ENCODE data around the gene SLC40A1. TPM values are rescaled to one million over a fixed set of nuclear protein-coding genes. Genes with fewer than 3 reads are reported as not detected.
"Not testable (repeated sequence)": the region's sequence is repeated elsewhere in the genome, so short reads cannot be mapped to it uniquely, and the experiment has no call there.

The SLC40A1 gene
- total RNA-seq = 98.0 and 113 TPM in 2 replicates

DNA sequence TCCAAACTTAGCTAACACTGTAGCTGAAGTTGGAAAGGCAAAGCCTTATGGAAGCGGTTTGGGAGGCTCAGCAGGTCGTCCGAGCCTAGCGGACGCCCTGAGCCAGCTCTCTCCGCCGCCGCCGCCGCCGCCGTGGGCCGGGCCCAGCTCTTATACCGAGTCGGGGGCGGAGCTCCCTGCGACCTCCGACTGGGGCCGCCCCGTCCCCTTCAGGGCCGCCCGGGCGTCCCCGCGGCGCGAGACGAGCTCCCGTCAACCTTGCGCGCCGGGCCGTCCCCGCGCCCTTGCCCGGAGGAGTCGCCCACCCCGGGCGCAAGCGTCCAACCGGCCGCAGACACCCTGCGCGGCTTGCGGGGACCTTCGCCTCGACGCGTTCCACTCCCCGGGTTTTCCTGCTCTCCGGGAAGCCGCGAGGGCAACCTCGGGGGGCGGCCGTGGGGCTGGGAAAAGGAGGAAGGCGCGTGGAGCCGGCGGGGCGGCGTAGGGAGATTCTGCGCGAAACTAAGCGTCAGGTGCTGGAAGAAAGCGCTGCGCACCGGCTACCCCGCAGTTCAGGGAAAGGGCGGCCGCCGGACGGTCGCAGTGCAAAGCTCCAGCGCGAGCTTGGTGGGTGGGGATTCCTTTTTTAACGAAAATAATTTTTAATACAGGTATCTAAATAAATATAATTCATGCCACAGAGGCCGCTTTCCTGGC lies at the start of gene SLC40A1:
Gene SLC40A1 (minus strand): TSS at position 129 of the 696 bp plus-strand sequence. CDS start 326 bp downstream, outside the sequence.
- peak; percentile 80 for DNase-seq

- peak; percentile 8 for DNase-seq
Observed at GRCh38 chr2:189629531-189630453, 49.2 kb upstream of the SLC40A1 start.

GRCh38 chr2:189628817-189629530 lies 48.4 kb upstream of the SLC40A1 start:
- DNase-seq = peak; percentile 16

GRCh38 chr2:189627789-189628188 lies 47.2 kb upstream of the SLC40A1 start:
- no peak for DNase-seq

DNA sequence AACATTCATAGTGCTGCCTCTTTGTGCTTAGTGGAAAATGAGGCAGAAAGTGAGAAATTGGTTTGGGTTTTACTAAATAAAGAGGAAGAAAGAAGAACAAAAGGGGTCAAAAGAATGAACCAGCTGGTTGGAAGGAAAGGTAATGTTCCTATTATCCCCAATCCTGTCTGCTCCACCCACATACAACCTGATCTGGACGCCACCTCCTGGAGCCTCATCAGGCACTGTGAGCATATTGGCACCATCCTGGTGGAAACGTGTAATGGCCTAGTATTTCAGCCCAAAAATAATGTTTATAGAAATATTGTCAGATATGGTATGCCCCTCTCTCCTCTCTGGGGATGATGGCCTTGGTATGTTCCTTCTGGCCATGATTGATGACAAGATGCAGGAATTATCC lies 45.0 kb upstream of the SLC40A1 start:
- no peak for DNase-seq

DNA sequence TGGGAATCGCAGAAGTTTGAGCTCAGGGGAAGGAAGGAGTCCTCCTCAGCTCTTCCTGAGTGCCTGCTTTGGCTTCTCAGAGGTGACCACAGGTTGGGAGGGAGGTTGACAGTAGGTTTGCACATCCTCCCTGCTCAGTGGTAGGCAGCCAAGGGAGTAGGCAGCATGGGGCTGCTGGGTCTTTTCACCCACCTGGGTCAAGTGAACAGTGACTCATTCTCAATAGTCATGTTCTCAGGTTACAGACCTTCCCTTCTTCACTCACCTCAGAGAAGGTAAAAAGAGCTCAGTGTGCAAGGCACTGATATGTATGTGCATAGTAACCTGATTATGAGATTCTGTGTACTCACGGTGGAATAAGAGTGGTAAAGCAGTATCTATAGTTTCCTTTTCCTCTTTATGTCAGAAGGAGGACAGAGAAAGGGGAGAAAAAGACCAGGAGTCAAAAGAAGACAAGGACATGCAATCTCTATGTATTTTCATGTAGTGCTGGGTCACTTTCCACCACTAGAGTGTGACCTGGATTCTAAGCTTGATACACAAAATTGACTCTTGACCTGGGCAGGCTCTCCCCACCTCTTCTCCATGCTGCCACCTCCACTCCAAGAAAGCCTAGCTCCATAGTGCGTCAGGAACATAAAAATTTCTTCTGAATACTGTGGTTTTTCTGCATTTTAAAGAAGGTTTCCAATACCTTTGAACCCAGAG lies 44.2 kb upstream of the SLC40A1 start:
- DNase-seq = no peak

DNA sequence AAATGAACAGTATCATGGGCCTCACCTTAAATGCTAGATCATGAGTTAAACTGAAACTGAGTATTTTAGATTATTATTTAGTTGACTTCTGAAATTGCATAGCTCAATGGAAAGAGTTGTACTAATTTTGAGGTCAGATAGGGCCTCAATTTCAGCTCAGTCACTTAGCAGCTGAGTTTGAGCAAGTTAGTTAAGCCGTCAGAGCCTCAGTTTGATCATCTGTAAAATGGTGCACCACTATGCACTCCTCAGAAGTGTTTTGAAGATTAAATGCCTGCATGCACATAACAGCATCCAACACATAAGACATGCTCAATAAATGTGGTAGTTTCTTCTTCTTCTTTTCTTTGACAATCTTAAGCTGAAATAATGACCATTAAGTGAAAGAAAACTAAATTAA lies 42.5 kb upstream of the SLC40A1 start:
- DNase-seq = no peak

- no peak for DNase-seq
Observed at GRCh38 chr2:189621781-189622180, 41.2 kb upstream of the SLC40A1 start.

DNA sequence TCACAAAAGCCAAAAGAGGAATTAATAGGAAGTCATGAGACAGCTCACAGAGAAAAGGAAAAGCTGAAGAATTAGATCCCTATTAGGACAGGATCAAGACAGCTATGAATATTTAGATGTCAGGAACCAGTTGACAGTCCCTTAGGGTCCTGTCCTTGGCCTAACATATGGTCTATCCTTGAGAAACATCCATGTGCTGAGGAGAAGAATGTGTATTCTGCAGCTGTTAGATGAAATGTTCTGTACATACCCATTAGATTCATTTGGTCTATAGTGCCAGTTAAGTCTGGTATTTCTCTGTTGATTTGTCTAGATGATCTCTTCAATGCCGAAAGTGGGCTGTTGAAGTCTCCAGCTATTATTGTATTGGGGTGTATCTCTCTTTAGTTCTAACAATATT lies 37.6 kb upstream of the SLC40A1 start:
- no peak for DNase-seq

DNA sequence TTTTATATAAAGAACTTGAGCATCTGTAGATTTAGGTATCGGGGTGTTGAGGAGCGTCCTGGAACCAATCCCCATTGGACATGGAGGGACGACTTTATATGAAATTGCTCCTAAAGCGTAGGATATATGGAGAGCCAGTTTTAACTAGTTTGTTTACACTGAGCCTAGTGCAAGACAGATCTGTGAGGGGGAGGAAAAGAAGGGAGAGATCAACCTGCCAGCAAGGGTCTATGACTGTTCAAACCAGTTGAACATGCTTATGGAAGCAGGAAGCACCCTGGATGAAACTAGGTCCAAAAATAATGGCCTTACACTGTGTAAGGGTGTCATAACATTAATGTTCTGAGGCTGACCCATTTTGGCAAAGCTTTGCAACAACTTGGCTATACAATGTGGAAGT lies 34.0 kb upstream of the SLC40A1 start:
- no peak for DNase-seq

DNA sequence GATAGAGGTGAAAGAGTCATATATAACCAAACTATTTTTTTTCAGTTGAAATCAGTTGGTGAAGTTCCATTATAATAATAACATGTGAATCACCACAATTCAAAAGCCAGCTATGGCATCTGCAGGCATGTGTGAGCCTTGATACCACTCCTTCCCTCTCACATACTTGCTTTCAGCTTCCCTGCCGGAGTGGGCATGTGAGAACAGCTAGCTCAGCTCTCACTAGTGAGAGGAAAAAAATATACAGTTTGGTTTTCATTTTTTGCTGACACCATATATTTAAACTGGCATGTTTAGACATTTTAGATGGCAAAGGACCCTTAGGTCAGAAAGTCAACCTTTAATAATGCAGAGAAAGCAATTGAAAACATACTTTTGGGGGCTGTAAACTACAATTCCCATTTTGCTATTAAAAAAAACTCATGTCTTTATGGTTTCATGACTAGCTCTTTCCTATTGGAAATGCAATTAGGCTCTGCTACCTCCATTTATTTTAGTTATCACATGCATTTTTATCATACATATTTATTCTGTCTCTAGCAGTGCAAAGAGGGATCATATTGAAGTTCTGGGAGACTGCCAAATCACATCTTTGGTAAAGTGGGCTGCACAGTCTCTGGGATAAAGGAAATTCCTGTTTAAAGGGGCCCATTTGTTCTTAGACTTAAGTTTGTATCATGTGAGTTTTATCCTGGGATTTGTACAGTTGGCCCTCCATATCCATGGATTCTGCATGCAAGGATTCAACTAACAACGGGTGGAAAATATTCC lies 33.2 kb upstream of the SLC40A1 start:
- DNase-seq = peak; percentile 62

GRCh38 chr2:189613077-189613636 lies 32.6 kb upstream of the SLC40A1 start:
- peak; percentile 83 for DNase-seq

DNA sequence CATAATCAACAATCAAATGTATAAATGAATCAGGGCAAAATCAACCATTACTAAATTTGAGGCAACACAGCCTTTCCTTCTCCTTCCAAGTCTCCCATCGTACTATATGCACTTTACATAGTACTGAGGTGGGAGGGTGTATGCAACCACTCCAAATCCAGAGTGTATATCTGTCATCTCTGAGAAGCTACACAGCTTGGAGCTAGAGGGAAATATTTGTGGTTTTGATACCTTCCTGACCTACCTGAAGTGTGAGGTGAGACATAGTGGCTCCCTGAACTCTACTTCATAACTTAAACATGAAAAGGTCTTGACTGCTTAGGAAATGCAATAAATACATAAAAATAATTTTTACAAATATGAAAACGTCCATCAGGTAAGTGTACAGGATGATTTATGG lies 30.1 kb upstream of the SLC40A1 start:
- DNase-seq = no peak

DNA sequence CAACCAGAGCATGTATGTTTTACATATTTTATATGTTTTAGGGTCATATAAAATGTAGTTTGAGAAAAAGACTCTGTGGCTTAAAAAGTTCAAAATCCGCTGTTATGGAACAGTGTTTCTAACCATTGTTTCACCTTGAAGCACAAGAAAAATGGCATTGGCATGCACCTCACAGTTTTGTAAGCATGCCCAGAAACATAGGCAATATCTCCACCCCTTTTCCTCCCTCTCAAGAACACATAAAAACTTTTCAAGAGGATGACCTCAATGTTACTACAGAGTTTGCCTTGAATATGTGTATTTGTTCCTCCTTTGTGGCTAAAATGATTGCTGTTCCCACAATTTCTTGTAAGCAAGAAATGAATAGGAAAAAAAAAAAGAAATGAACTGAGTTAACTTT lies 29.3 kb upstream of the SLC40A1 start:
- DNase-seq = no peak

GRCh38 chr2:189609423-189609816 lies 28.8 kb upstream of the SLC40A1 start:
- no peak for DNase-seq

GRCh38 chr2:189608795-189609422 lies 28.3 kb upstream of the SLC40A1 start:
- DNase-seq = no peak

DNA sequence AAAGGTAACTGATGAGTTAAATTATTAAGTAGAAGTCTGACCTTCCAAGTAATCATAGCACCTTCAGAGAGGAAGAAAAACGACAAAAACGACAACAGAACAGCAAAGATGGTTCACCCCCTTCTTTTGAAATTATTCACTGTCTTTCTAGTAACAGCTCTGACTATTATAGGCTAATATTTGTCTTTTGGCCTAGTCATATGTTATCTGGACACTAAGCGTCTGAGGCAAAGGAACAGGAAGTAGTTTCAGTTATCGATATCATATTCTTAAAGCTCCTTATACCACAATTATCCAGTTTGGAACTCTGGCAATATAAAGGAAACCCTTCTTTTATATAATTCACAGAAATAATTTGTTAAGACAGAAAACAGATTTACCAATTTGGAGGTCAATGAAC lies 27.6 kb upstream of the SLC40A1 start:
- no peak for DNase-seq

- no peak for DNase-seq
Observed at GRCh38 chr2:189602233-189602632, 21.6 kb upstream of the SLC40A1 start.

DNA sequence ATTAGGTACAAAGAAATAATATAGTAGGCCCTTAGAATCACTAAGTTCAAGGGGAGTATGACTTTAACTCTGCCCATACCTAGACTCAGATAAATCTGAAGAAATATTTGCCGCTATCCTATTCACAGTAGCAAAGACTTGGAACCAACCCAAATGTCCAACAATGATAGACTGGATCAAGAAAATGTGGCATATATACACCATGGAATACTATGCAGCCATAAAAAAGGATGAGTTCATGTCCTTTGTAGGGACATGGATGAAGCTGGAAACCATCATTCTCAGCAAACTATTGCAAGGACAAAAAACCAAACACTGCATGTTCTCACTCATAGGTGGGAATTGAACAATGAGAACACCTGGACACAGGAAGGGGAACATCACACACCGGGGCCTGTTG lies 21.1 kb upstream of the SLC40A1 start:
- DNase-seq = not testable (repeated sequence)

- peak; percentile 17 for DNase-seq
Observed at GRCh38 chr2:189601043-189601442, 20.5 kb upstream of the SLC40A1 start.

GRCh38 chr2:189599245-189599644 lies 18.7 kb upstream of the SLC40A1 start:
- DNase-seq = no peak
